Neural cell (in vitro differentiated cells): ENCODE measurements around the gene GCLM.

Experiments used
- EP300 ChIP-seq: fragments of 450-650 bp; conservative IDR thresholded peaks from 2 replicates; pipeline ENCODE4 v1.6.1; 2014; ENCODE audit warnings: antibody characterized with exemption, mild to moderate bottlenecking, moderate library complexity; ENCODE audit not compliant: poor library complexity, severe bottlenecking
- EZH2 ChIP-seq: fragments of 200-600, 300-800 bp; shearing (Covaris generic), sonication (generic); IDR thresholded peaks from 2 replicates; pipeline ENCODE4 v1.6.1; 2014; ENCODE audit warnings: antibody characterized with exemption, low read length, borderline replicate concordance, mild to moderate bottlenecking; ENCODE audit not compliant: insufficient read depth, poor library complexity, severe bottlenecking
- POLR2AphosphoS5 ChIP-seq: IDR thresholded peaks from 2 replicates; pipeline ENCODE4 v1.6.1; 2012
- RAD21 ChIP-seq: fragments of 450-650 bp; conservative IDR thresholded peaks from 2 replicates; pipeline ENCODE4 v1.6.1; 2014; ENCODE audit warnings: antibody characterized with exemption, mild to moderate bottlenecking, moderate library complexity
- TAF1 ChIP-seq: IDR thresholded peaks from 2 replicates; pipeline ENCODE4 v1.6.1; 2012; ENCODE audit warnings: low read depth
- TF ChIP-seq, protein P1 (sequence below): fragments of 450-650 bp; IDR thresholded peaks from 2 replicates; pipeline ENCODE4 v1.5.1; 2014; ENCODE audit warnings: antibody characterized with exemption, mild to moderate bottlenecking, moderate library complexity; ENCODE audit not compliant: poor library complexity, severe bottlenecking
- TF ChIP-seq, protein P2 (sequence below): IDR thresholded peaks from 2 replicates; pipeline ENCODE4 v1.6.1; 2012; ENCODE audit warnings: borderline replicate concordance

DNA sequence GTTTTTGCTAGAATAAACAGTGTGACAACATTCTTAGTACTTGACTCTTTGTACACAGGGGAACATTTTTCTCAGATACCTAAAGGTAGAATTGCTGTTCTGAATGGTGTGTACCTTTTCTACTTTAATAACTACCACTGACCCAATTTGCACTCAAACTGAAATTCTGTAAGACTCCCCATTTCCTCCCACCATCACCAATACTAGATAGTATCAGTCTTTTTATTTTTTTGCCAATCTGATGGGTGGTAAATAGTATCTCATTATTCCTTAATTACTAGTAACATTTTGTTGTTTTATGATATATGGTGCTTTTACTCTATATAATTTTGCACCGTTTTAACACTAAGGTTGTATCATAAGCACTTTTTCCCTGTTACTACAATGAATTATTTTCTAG is 28.8 kb upstream of the GCLM start:
- TF ChIP-seq, protein P1, sequence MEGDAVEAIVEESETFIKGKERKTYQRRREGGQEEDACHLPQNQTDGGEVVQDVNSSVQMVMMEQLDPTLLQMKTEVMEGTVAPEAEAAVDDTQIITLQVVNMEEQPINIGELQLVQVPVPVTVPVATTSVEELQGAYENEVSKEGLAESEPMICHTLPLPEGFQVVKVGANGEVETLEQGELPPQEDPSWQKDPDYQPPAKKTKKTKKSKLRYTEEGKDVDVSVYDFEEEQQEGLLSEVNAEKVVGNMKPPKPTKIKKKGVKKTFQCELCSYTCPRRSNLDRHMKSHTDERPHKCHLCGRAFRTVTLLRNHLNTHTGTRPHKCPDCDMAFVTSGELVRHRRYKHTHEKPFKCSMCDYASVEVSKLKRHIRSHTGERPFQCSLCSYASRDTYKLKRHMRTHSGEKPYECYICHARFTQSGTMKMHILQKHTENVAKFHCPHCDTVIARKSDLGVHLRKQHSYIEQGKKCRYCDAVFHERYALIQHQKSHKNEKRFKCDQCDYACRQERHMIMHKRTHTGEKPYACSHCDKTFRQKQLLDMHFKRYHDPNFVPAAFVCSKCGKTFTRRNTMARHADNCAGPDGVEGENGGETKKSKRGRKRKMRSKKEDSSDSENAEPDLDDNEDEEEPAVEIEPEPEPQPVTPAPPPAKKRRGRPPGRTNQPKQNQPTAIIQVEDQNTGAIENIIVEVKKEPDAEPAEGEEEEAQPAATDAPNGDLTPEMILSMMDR = no peak
- TF ChIP-seq, protein P2, sequence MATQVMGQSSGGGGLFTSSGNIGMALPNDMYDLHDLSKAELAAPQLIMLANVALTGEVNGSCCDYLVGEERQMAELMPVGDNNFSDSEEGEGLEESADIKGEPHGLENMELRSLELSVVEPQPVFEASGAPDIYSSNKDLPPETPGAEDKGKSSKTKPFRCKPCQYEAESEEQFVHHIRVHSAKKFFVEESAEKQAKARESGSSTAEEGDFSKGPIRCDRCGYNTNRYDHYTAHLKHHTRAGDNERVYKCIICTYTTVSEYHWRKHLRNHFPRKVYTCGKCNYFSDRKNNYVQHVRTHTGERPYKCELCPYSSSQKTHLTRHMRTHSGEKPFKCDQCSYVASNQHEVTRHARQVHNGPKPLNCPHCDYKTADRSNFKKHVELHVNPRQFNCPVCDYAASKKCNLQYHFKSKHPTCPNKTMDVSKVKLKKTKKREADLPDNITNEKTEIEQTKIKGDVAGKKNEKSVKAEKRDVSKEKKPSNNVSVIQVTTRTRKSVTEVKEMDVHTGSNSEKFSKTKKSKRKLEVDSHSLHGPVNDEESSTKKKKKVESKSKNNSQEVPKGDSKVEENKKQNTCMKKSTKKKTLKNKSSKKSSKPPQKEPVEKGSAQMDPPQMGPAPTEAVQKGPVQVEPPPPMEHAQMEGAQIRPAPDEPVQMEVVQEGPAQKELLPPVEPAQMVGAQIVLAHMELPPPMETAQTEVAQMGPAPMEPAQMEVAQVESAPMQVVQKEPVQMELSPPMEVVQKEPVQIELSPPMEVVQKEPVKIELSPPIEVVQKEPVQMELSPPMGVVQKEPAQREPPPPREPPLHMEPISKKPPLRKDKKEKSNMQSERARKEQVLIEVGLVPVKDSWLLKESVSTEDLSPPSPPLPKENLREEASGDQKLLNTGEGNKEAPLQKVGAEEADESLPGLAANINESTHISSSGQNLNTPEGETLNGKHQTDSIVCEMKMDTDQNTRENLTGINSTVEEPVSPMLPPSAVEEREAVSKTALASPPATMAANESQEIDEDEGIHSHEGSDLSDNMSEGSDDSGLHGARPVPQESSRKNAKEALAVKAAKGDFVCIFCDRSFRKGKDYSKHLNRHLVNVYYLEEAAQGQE = no peak
- TF ChIP-seq EP300 (no peak), POLR2AphosphoS5 (no peak), TAF1 (no peak), RAD21 (no peak), EZH2 (no peak)
